IMR-90 (cell line): ENCODE data around the gene PFN1. TPM values are rescaled to one million over a fixed set of nuclear protein-coding genes. Genes with fewer than 3 reads are reported as not detected.

Experiments
- ATAC-seq: fragments of 200-7000 bp; cut with Tn5 transposase; 2 replicates; pipeline ENCODE4 v1.9.1; 2020; ENCODE audit warnings: low read depth, mild to moderate bottlenecking, moderate library complexity
- BruUV-seq: library from RNA; stranded (reverse); fragments of 400-500 nt; replicated peaks from 2 replicates; lab custom pipeline; 2021; lab: Mats Ljungman, UMichigan
- CTCF ChIA-PET: fragments of 300-600 bp; formaldehyde crosslinking; extraction: SDS; loops from one replicate; lab custom pipeline; 2021; ENCODE audit warnings: antibody characterized with exemption; lab: Yijun Ruan, JAX
- POLR2A ChIA-PET: fragments of 300-600 bp; sonication (Branson Sonifier 250); formaldehyde crosslinking; loops from one replicate; lab custom pipeline; 2022; ENCODE audit warnings: antibody characterized with exemption; ENCODE audit not compliant: unreplicated experiment; lab: Charles Lee
- DNase-seq: peaks from one replicate; pipeline ENCODE4 v3.0.0; 2013
- H2AFZ ChIP-seq: replicated peaks from 2 replicates; pipeline ENCODE3; 2013; ENCODE audit warnings: low read length, mild to moderate bottlenecking; ENCODE audit not compliant: poor library complexity
- H2AK5ac ChIP-seq: 2 replicates; pipeline ENCODE4 v1.6.1; 2013; ENCODE audit warnings: low read depth, low read length, inconsistent platforms
- H2AK9ac ChIP-seq: replicated peaks from 2 replicates; pipeline ENCODE3; 2013; ENCODE audit warnings: mild to moderate bottlenecking, low read depth, low read length, moderate library complexity; ENCODE audit not compliant: poor library complexity
- H2BK120ac ChIP-seq: 2 replicates; pipeline ENCODE4 v1.6.1; 2013; ENCODE audit warnings: low read depth, low read length, inconsistent platforms
- H2BK15ac ChIP-seq: 3 replicates; pipeline ENCODE4 v1.6.1; 2013; ENCODE audit warnings: low read depth, low read length, inconsistent platforms
- H2BK20ac ChIP-seq: 2 replicates; pipeline ENCODE4 v1.6.1; 2013; ENCODE audit warnings: low read depth, mild to moderate bottlenecking, inconsistent platforms, low read length, moderate library complexity
- H2BK5ac ChIP-seq: 2 replicates; pipeline ENCODE4 v1.6.1; 2013; ENCODE audit warnings: mild to moderate bottlenecking, low read depth, low read length, inconsistent platforms; ENCODE audit not compliant: poor library complexity, severe bottlenecking
- H3K14ac ChIP-seq: replicated peaks from 2 replicates; pipeline ENCODE4 v1.6.1; 2013; ENCODE audit warnings: low read depth, low read length, inconsistent platforms
- H3K18ac ChIP-seq: 2 replicates; pipeline ENCODE4 v1.6.1; 2013; ENCODE audit warnings: low read depth, low read length, control low read depth
- H3K23ac ChIP-seq: 2 replicates; pipeline ENCODE4 v1.6.1; 2013; ENCODE audit warnings: low read depth, low read length, inconsistent platforms
- H3K27ac ChIP-seq: 2 replicates; pipeline ENCODE4 v1.5.1; 2013; ENCODE audit warnings: mild to moderate bottlenecking, control low read depth, low read length; ENCODE audit not compliant: insufficient read depth
- H3K27me3 ChIP-seq: 2 replicates; pipeline ENCODE4 v1.6.1; 2013; ENCODE audit warnings: low read length; ENCODE audit not compliant: control insufficient read depth, insufficient read depth
- H3K36me3 ChIP-seq: 2 replicates; pipeline ENCODE4 v1.6.1; 2013; ENCODE audit warnings: low read length, mixed read lengths; ENCODE audit not compliant: control insufficient read depth, insufficient read depth
- H3K4ac ChIP-seq: 2 replicates; pipeline ENCODE4 v1.6.1; 2013; ENCODE audit warnings: low read depth, low read length, inconsistent platforms
- H3K4me1 ChIP-seq: 2 replicates; pipeline ENCODE4 v1.6.1; 2013; ENCODE audit warnings: low read length, mixed read lengths; ENCODE audit not compliant: control insufficient read depth, insufficient read depth
- H3K4me2 ChIP-seq: 2 replicates; pipeline ENCODE4 v1.6.1; 2013; ENCODE audit warnings: low read depth, mild to moderate bottlenecking, control low read depth, low read length, moderate library complexity
- H3K4me3 ChIP-seq: 2 replicates; pipeline ENCODE4 v1.5.1; 2013; ENCODE audit warnings: low read depth, mild to moderate bottlenecking, control low read depth, low read length, moderate library complexity; ENCODE audit not compliant: insufficient read depth
- H3K56ac ChIP-seq: 2 replicates; pipeline ENCODE4 v1.6.1; 2013; ENCODE audit warnings: low read length, inconsistent platforms; ENCODE audit not compliant: insufficient read depth; ENCODE audit errors: extremely low read depth
- H3K79me1 ChIP-seq, 2 experiments: 2 replicates each; pipeline ENCODE4 v1.6.1; 2013; ENCODE audit warnings: low read length in 2 of 2, inconsistent platforms in 1 of 2, low read depth in 1 of 2
- H3K9ac ChIP-seq: 2 replicates; pipeline ENCODE4 v1.6.1; 2013; ENCODE audit warnings: low read depth, low read length, control low read depth
- H3K9me1 ChIP-seq: 2 replicates; pipeline ENCODE4 v1.6.1; 2013; ENCODE audit warnings: low read length, inconsistent platforms; ENCODE audit not compliant: insufficient read depth
- H3K9me3 ChIP-seq: 2 replicates; pipeline ENCODE4 v1.6.1; 2013; ENCODE audit warnings: low read length; ENCODE audit not compliant: control insufficient read depth, insufficient read depth
- H4K20me1 ChIP-seq: 2 replicates; pipeline ENCODE4 v1.6.1; 2013; ENCODE audit warnings: low read length, inconsistent platforms; ENCODE audit not compliant: insufficient read depth
- H4K5ac ChIP-seq: 2 replicates; pipeline ENCODE4 v1.6.1; 2013; ENCODE audit warnings: mild to moderate bottlenecking, low read depth, low read length, control low read depth
- H4K8ac ChIP-seq, 2 experiments: 2 replicates each; pipeline ENCODE4 v1.6.1; 2013; ENCODE audit warnings: low read depth in 2 of 2, low read length in 2 of 2, control low read depth in 1 of 2, inconsistent platforms in 1 of 2
- H4K91ac ChIP-seq: 2 replicates; pipeline ENCODE4 v1.6.1; 2013; ENCODE audit warnings: low read depth, low read length, inconsistent platforms; ENCODE audit not compliant: insufficient read depth
- CEBPB ChIP-seq: IDR thresholded peaks from 2 replicates; pipeline ENCODE4 v1.6.1; 2012; ENCODE audit warnings: low read depth, low read length, improper control_type of control experiment
- CTCF ChIP-seq: conservative IDR thresholded peaks from 2 replicates; pipeline ENCODE4 v1.5.1; 2012; ENCODE audit warnings: mild to moderate bottlenecking, low read depth, low read length, improper control_type of control experiment
- MAFK ChIP-seq: IDR thresholded peaks from 2 replicates; pipeline ENCODE4 v1.6.1; 2012; ENCODE audit warnings: low read depth, low read length, improper control_type of control experiment
- MXI1 ChIP-seq: IDR thresholded peaks from 2 replicates; pipeline ENCODE4 v1.6.1; 2012; ENCODE audit warnings: low read depth, mild to moderate bottlenecking, low read length, moderate library complexity, borderline replicate concordance
- NFE2L2 ChIP-seq: fragments of 150-350 bp; IDR thresholded peaks from 2 replicates; pipeline ENCODE4 v1.6.1; 2016; ENCODE audit warnings: low read depth, mild to moderate bottlenecking, low read length
- POLR2A ChIP-seq: IDR thresholded peaks from 2 replicates; pipeline ENCODE4 v1.6.1; 2012; ENCODE audit warnings: mild to moderate bottlenecking, low read depth, low read length
- RCOR1 ChIP-seq: IDR thresholded peaks from 2 replicates; pipeline ENCODE4 v1.6.1; 2012; ENCODE audit warnings: mild to moderate bottlenecking, low read length, improper control_type of control experiment; ENCODE audit not compliant: insufficient replicate concordance
- SMC3 ChIP-seq: fragments of 150-350 bp; IDR thresholded peaks from 2 replicates; pipeline ENCODE4 v1.6.1; 2016; ENCODE audit warnings: low read depth, mild to moderate bottlenecking, antibody characterized with exemption, low read length, moderate library complexity
- WGBS, 2 experiments: methylation state at CpG; one replicate each; pipeline versions ENCODE4 v1.1.5 to v1.1.7; 2013; ENCODE audit warnings: missing lambda C conversion rate in 2 of 2; ENCODE audit not compliant: insufficient read length in 1 of 2; ENCODE audit errors: extremely low coverage in 2 of 2; 5-methylcytosine and 5-hydroxymethylcytosine counted together
- dilution Hi-C: fragments of 300-500 bp; cut with HindIII; formaldehyde crosslinking; loops from one replicate; pipeline ENCODE4 v1.14.3; 2018; ENCODE audit warnings: low sequenced_read_pairs; ENCODE audit not compliant: unreplicated experiment
- in situ Hi-C: fragments of 300-500 bp; cut with MboI; formaldehyde crosslinking; loops from 3 replicates; pipeline ENCODE4 v1.14.3; 2019; ENCODE audit warnings: low sequenced_read_pairs, inconsistent platforms, mixed read lengths
- intact Hi-C: fragments of 100-400 bp; cut with micrococcal nuclease; formaldehyde crosslinking; loops from 2 replicates; pipeline ENCODE4 v1.10.0; 2022
- polyA plus RNA-seq, 3 experiments: library from polyadenylated mRNA; depleted of rRNA; stranded (reverse); fragments of >200 nt; gene quantifications; 2 replicates each; pipeline ENCODE4 v1.2.3, GENCODE V29; 2012; ENCODE audit warnings: low replicate concordance in 1 of 3
- total RNA-seq: library from RNA; depleted of rRNA; stranded (reverse); fragments of >200 nt; gene quantifications from 2 replicates; pipeline ENCODE4 v1.2.3, GENCODE V29; 2012
- TF ChIP-seq, protein P1 (sequence below): fragments of 150-350 bp; IDR thresholded peaks from 2 replicates; pipeline ENCODE4 v1.6.1; 2016; ENCODE audit warnings: low read depth, mild to moderate bottlenecking, low read length, moderate library complexity, borderline replicate concordance

The PFN1 gene
- total and polyA plus RNA-seq, 2 of the 4 experiments (the other 2 are of a cell fraction), result 348 to 1,671 TPM

GRCh38 chr17:4900231-4901107 lies 47.9 kb downstream of the PFN1 start:
- no peaks in the 10 kb centered on the region for H3K4me1 ChIP-seq
- no peak overlapping the region for H3K4me2 ChIP-seq
- peaks cover 21% of the 10 kb centered on the region for H3K36me3 ChIP-seq
- no peak overlapping the region for H3K4ac ChIP-seq
- no peak overlapping the region for H3K23ac ChIP-seq
- dilution Hi-C loops (no loop called here), intact Hi-C loops (no loop called here), in situ Hi-C loops (no loop called here)
- H2BK5ac ChIP-seq, result no peak overlapping the region
- ATAC-seq (no peak), DNase-seq (no peak)
- no peak overlapping the region for H3K18ac ChIP-seq
- H3K9me3 ChIP-seq, result no peaks in the 10 kb centered on the region; the same call in 1 of the 2 replicates
- no peak overlapping the region for H2AK9ac ChIP-seq
- no peak overlapping the region for H3K27ac ChIP-seq
- H3K9me1 ChIP-seq, result peaks cover 4% of the 10 kb centered on the region; the same call in 1 of the 2 replicates
- H2AK5ac ChIP-seq, result no peak overlapping the region
- H4K5ac ChIP-seq, result no peak overlapping the region
- no peak overlapping the region for H2BK20ac ChIP-seq
- WGBS, 2 experiments, result 56% methylated on average over 45 of the region's 65 CpGs; no CpG with 5 or more reads in 1 of the 2 experiments
- peaks cover 2% of the 10 kb centered on the region; the same call in 1 of the 2 replicates for H3K27me3 ChIP-seq
- H4K20me1 ChIP-seq, result no peaks in the 10 kb centered on the region; the same call in none of the 2 replicates
- TF ChIP-seq MAFK, result no peak
- TF ChIP-seq SMC3, result no peak
- TF ChIP-seq MXI1, result no peak
- TF ChIP-seq, protein P1, sequence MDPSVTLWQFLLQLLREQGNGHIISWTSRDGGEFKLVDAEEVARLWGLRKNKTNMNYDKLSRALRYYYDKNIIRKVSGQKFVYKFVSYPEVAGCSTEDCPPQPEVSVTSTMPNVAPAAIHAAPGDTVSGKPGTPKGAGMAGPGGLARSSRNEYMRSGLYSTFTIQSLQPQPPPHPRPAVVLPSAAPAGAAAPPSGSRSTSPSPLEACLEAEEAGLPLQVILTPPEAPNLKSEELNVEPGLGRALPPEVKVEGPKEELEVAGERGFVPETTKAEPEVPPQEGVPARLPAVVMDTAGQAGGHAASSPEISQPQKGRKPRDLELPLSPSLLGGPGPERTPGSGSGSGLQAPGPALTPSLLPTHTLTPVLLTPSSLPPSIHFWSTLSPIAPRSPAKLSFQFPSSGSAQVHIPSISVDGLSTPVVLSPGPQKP, result no peak
- no peak for TF ChIP-seq NFE2L2
- no peak for TF ChIP-seq CEBPB
- TF ChIP-seq RCOR1, result no peak
- no peak for TF ChIP-seq CTCF
- no peak for TF ChIP-seq POLR2A
- no peak overlapping the region for H3K56ac ChIP-seq
- H2AFZ ChIP-seq, result no peak overlapping the region
- no peak overlapping the region for H2BK15ac ChIP-seq
- ChIA-PET POLR2A (no interaction called here), CTCF (no interaction called here)
- H3K14ac ChIP-seq, result no peak overlapping the region
- no peak overlapping the region for H3K9ac ChIP-seq
- no peak overlapping the region for H4K8ac ChIP-seq
- no peak overlapping the region for H4K91ac ChIP-seq
- no peak overlapping the region for H3K4me3 ChIP-seq
- H2BK120ac ChIP-seq, result no peak overlapping the region
- no TSS peak for BruUV-seq
- no peaks in the 10 kb centered on the region for H3K79me1 ChIP-seq
